PC-9 (cell line): Measurements from ENCODE around the gene TRPC4AP. TPM values are rescaled to one million over a fixed set of nuclear protein-coding genes. Genes with fewer than 3 reads are reported as not detected.

Experiments used
- BruUV-seq: library from RNA; stranded (reverse); fragments of 400-500 nt; replicated peaks from 2 replicates; lab custom pipeline; 2021; lab: Mats Ljungman, UMichigan
- CTCF ChIA-PET: fragments of 300-600 bp; sonication (Branson Sonifier 250); formaldehyde crosslinking; loops from one replicate; lab custom pipeline; 2022; ENCODE audit warnings: antibody characterized with exemption; lab: Charles Lee
- POLR2A ChIA-PET: fragments of 300-600 bp; sonication (Branson Sonifier 250); formaldehyde crosslinking; loops from one replicate; lab custom pipeline; 2022; ENCODE audit warnings: antibody characterized with exemption; ENCODE audit not compliant: unreplicated experiment; lab: Charles Lee
- DNase-seq, 2 experiments: peaks; one replicate each; pipeline versions ENCODE4 v3.0.0 to v3.0.0-alpha.2; 2015 to 2022; ENCODE audit warnings: mixed read lengths in 1 of 2
- H2AFZ ChIP-seq: fragments of 200-600 bp; sonication (generic); 2 replicates; pipeline ENCODE4 v1.8.1; 2017; ENCODE audit warnings: antibody characterized with exemption
- H3F3A ChIP-seq: fragments of 200-600 bp; sonication (generic); 2 replicates; pipeline ENCODE4 v1.8.1; 2017; ENCODE audit warnings: antibody characterized with exemption, mild to moderate bottlenecking, low read depth; ENCODE audit not compliant: insufficient read depth
- H3K27ac ChIP-seq: fragments of 200-600 bp; sonication (generic); 2 replicates; pipeline ENCODE4 v1.6.1; 2016; ENCODE audit warnings: mixed run types
- H3K27me3 ChIP-seq: fragments of 200-600 bp; sonication (generic); 2 replicates; pipeline ENCODE4 v1.6.1; 2016; ENCODE audit warnings: low read depth, mixed run types; ENCODE audit not compliant: insufficient read depth
- H3K36me3 ChIP-seq: fragments of 200-600 bp; sonication (generic); 2 replicates; pipeline ENCODE4 v1.6.1; 2016; ENCODE audit warnings: low read depth, mixed run types
- H3K4me1 ChIP-seq: fragments of 200-600 bp; sonication (generic); replicated peaks from 2 replicates; pipeline ENCODE4 v1.6.1; 2016; ENCODE audit warnings: mixed run types; ENCODE audit not compliant: insufficient read depth
- H3K4me2 ChIP-seq: fragments of 200-600 bp; sonication (generic); 2 replicates; pipeline ENCODE4 v1.6.1; 2017; ENCODE audit warnings: mixed run types
- H3K4me3 ChIP-seq: fragments of 200-600 bp; sonication (generic); 2 replicates; pipeline ENCODE4 v1.6.1; 2016; ENCODE audit warnings: mixed run types
- H3K79me2 ChIP-seq: fragments of 200-600 bp; sonication (generic); 2 replicates; pipeline ENCODE4 v1.6.1; 2017; ENCODE audit warnings: low read depth, mixed run types
- H3K9me2 ChIP-seq: fragments of 200-600 bp; sonication (generic); 2 replicates; pipeline ENCODE4 v1.8.1; 2017; ENCODE audit warnings: mild to moderate bottlenecking; ENCODE audit not compliant: insufficient read depth
- H3K9me3 ChIP-seq: fragments of 200-600 bp; sonication (generic); 2 replicates; pipeline ENCODE4 v1.8.1; 2016; ENCODE audit warnings: low read depth; ENCODE audit not compliant: insufficient read depth
- H4K20me1 ChIP-seq: fragments of 200-600 bp; sonication (generic); 2 replicates; pipeline ENCODE4 v1.8.1; 2017; ENCODE audit not compliant: insufficient read depth
- EZH2 ChIP-seq: fragments of 200-600 bp; sonication (generic); IDR thresholded peaks from 2 replicates; pipeline ENCODE4 v1.8.0; 2017; ENCODE audit warnings: antibody characterized with exemption, low read depth
- intact Hi-C: fragments of 100-400 bp; cut with micrococcal nuclease; formaldehyde crosslinking; loops from one replicate; pipeline ENCODE4 v1.10.0; 2022; ENCODE audit not compliant: unreplicated experiment
- total RNA-seq: library from RNA; stranded (reverse); gene quantifications from 2 replicates; pipeline ENCODE4 v1.2.3, GENCODE V29; 2021
- TF ChIP-seq, protein P1 (sequence below): fragments of 200-600 bp; sonication (generic); conservative IDR thresholded peaks from 2 replicates; pipeline ENCODE4 v1.6.1; 2017; ENCODE audit warnings: mixed run types, antibody characterized with exemption, mild to moderate bottlenecking, moderate library complexity

Gene TRPC4AP
- total RNA-seq, 1 experiment from 2014 or later: 51.0 TPM

DNA sequence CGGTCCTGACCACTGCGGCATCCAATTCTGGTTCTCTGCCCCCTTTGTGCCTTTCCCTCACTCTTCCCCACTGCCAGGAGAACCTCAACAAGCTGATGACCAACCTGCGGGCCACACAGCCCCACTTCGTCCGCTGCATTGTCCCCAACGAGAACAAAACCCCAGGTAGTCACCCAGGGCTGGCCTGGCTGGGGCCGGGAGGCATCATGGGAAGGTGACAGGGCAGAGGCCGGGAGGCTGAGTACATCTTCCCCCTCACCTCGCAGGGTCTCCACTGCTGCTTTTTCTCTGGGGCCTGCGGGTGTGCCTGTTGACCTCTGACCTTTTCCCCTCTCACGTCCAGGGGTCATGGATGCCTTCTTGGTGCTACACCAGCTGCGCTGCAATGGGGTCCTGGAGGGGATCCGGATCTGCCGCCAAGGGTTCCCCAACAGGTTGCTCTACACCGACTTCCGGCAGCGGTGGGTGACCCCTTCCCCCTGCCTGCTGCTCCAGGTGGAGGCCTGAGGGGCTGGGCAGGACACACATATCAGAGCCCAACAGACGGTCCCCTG lies 101.9 kb downstream of the TRPC4AP start:
- H3K27me3 ChIP-seq: no peaks in the 10 kb centered on the region
- H3K4me2 ChIP-seq: no peak overlapping the region
- no peaks in the 10 kb centered on the region for H3K4me1 ChIP-seq
- H3K79me2 ChIP-seq: no peaks in the 10 kb centered on the region
- no peaks in the 10 kb centered on the region for H4K20me1 ChIP-seq
- H3K9me3 ChIP-seq: no peaks in the 10 kb centered on the region
- peaks cover 13% of the 10 kb centered on the region; the same call in 1 of the 2 replicates for H3F3A ChIP-seq
- no peak overlapping the region for H3K4me3 ChIP-seq
- no peak for TF ChIP-seq EZH2
- TF ChIP-seq, protein P1, sequence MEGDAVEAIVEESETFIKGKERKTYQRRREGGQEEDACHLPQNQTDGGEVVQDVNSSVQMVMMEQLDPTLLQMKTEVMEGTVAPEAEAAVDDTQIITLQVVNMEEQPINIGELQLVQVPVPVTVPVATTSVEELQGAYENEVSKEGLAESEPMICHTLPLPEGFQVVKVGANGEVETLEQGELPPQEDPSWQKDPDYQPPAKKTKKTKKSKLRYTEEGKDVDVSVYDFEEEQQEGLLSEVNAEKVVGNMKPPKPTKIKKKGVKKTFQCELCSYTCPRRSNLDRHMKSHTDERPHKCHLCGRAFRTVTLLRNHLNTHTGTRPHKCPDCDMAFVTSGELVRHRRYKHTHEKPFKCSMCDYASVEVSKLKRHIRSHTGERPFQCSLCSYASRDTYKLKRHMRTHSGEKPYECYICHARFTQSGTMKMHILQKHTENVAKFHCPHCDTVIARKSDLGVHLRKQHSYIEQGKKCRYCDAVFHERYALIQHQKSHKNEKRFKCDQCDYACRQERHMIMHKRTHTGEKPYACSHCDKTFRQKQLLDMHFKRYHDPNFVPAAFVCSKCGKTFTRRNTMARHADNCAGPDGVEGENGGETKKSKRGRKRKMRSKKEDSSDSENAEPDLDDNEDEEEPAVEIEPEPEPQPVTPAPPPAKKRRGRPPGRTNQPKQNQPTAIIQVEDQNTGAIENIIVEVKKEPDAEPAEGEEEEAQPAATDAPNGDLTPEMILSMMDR: no peak
- no TSS peak for BruUV-seq
- H3K36me3 ChIP-seq: no peaks in the 10 kb centered on the region
- no peak overlapping the region for H2AFZ ChIP-seq
- DNase-seq: no peak
- H3K27ac ChIP-seq: no peak overlapping the region
- intact Hi-C loops: no loop called here
- CTCF ChIA-PET: no interaction called here
- POLR2A ChIA-PET: interaction anchor here (0.6 kb wide), 1 partner anchor 50 kb away, joined by 4 read pairs; no protein-coding TSS in a partner anchor
- no peaks in the 10 kb centered on the region for H3K9me2 ChIP-seq

DNA sequence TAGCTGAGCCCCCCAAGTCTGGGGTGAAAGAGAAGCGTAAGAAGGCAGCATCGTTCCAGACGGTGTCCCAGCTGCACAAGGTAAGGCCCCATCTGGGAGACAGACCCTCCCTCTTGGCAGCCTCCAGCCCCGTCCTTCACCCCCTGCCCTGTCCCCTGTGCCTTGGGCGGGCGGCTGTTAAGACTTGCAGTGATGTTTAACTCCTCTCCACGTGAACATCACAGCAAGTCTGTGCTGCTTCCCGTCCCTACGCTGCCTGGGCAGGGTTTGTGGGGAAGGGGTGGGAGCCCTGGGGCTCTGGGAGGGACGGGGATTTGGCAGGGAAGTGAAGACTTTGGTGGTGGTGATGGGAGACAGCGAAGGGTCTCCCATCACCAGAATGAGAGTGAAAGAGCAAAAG lies 102.4 kb downstream of the TRPC4AP start:
- Histone ChIP-seq H3K4me1 (peaks cover 2% of the 10 kb centered on the region; the same call in 1 of the 2 replicates), H3K4me2 (no peak overlapping the region), H3K79me2 (no peaks in the 10 kb centered on the region), H3K9me2 (no peaks in the 10 kb centered on the region), H4K20me1 (no peaks in the 10 kb centered on the region), H2AFZ (no peak overlapping the region), H3K9me3 (no peaks in the 10 kb centered on the region), H3K27ac (no peak overlapping the region), H3K4me3 (no peak overlapping the region), H3F3A (peaks cover 13% of the 10 kb centered on the region; the same call in 1 of the 2 replicates), H3K27me3 (no peaks in the 10 kb centered on the region), H3K36me3 (no peaks in the 10 kb centered on the region)
- no TSS peak for BruUV-seq
- intact Hi-C loops: no loop called here
- TF ChIP-seq, protein P1: no peak
- TF ChIP-seq EZH2: no peak
- DNase-seq: no peak
- CTCF ChIA-PET: no interaction called here
- POLR2A ChIA-PET: no interaction called here

DNA sequence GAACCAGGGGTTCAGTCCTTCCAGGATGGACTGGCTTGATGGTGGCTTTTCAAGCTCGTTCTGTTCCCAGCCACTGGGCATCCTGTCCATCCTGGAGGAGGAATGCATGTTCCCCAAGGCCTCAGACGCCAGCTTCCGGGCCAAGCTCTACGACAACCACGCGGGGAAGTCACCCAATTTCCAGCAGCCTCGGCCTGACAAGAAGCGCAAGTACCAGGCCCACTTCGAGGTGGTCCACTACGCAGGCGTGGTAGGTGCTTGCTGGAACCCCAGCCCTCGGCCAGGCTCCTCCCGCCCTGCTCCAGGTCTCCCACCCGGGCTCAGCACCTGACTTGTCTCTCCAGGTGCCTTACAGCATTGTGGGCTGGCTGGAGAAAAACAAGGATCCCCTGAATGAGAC lies 102.9 kb downstream of the TRPC4AP start:
- Histone ChIP-seq H4K20me1 (no peaks in the 10 kb centered on the region), H3K9me3 (no peaks in the 10 kb centered on the region), H3K4me2 (no peak overlapping the region), H3K79me2 (no peaks in the 10 kb centered on the region), H3K4me3 (no peak overlapping the region), H3K27ac (no peak overlapping the region), H2AFZ (no peak overlapping the region), H3K4me1 (peaks cover 8% of the 10 kb centered on the region), H3K9me2 (no peaks in the 10 kb centered on the region), H3K36me3 (no peaks in the 10 kb centered on the region), H3F3A (peaks cover 13% of the 10 kb centered on the region; the same call in 1 of the 2 replicates), H3K27me3 (no peaks in the 10 kb centered on the region)
- TF ChIP-seq, protein P1: no peak
- TF ChIP-seq EZH2: no peak
- POLR2A ChIA-PET: no interaction called here
- intact Hi-C loops: loop anchor here (10.0 kb wide), 1 partner anchor 115 kb away; the partner anchor contains the start of genes ACSS2 and GGT7
- no peak for DNase-seq
- CTCF ChIA-PET: no interaction called here
- BruUV-seq: no TSS peak
